ENCODE data around the gene FILIP1L.

DNA sequence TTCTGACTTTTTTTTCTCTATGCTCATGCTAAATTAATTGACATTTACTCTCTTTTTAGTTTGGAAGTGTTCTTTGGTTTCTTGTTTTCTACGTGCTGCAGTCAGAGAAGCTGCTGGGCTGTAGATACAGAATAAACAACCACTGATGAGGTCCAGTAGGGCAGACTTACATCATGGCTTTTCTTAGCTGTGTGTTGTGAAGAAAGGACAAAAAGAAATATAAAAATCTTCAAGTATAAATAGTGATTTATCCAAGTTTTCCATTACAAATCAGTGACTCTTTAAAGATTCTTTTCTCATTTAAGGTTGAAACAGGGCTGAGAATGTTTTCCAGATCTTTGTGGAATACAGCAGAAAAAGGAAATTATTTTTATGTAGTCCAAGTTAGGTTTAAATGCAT is 174.4 kb downstream of the FILIP1L start:
- TF ChIP-seq, protein P1, sequence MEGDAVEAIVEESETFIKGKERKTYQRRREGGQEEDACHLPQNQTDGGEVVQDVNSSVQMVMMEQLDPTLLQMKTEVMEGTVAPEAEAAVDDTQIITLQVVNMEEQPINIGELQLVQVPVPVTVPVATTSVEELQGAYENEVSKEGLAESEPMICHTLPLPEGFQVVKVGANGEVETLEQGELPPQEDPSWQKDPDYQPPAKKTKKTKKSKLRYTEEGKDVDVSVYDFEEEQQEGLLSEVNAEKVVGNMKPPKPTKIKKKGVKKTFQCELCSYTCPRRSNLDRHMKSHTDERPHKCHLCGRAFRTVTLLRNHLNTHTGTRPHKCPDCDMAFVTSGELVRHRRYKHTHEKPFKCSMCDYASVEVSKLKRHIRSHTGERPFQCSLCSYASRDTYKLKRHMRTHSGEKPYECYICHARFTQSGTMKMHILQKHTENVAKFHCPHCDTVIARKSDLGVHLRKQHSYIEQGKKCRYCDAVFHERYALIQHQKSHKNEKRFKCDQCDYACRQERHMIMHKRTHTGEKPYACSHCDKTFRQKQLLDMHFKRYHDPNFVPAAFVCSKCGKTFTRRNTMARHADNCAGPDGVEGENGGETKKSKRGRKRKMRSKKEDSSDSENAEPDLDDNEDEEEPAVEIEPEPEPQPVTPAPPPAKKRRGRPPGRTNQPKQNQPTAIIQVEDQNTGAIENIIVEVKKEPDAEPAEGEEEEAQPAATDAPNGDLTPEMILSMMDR (conservative IDR thresholded peaks at IDR 0.05; ENCODE audit: low read depth, low read length): no peak
- TF ChIP-seq EZH2 (IDR thresholded peaks at IDR 0.05; ENCODE audit: borderline replicate concordance, low read depth, low read length, poor library complexity, severe bottlenecking): no peak
